Measurements from ENCODE around the gene SSH3.

- TF ChIP-seq CTCF (IDR thresholded peaks at IDR 0.05 in 8 of 11, conservative IDR thresholded peaks at IDR 0.05 in 3 of 11) = no peak
- no peak for TF ChIP-seq POLR2A (IDR thresholded peaks at IDR 0.05)
- peak in 2 of 3 donors; percentile 39 to 64 for TF ChIP-seq POLR2AphosphoS5 (IDR thresholded peaks at IDR 0.05)
Observed at GRCh38 chr11:67255353-67255752, 48.0 kb upstream of the SSH3 start.

All from spleen (tissue), 7 donors.